ENCODE data around the gene IQSEC3.

IQSEC3 gene

GRCh38 chr12:197347-197746 lies 130.8 kb downstream of the IQSEC3 start:
- no peak for DNase-seq (ENCODE audit: low read depth in 2 of 2)

- no peak for DNase-seq (ENCODE audit: low read depth in 2 of 2)
These were observed 131.5 kb downstream of the IQSEC3 start for GRCh38 chr12:197911-198695.

- DNase-seq (ENCODE audit: low read depth in 2 of 2): no peak
These were observed 132.1 kb downstream of the IQSEC3 start for GRCh38 chr12:198705-199104.

GRCh38 chr12:201361-201760 lies 134.8 kb downstream of the IQSEC3 start:
- no peak for DNase-seq (ENCODE audit: low read depth in 2 of 2)

- DNase-seq (ENCODE audit: low read depth in 2 of 2): no peak
These were observed 135.6 kb downstream of the IQSEC3 start for GRCh38 chr12:202081-202731.

GRCh38 chr12:203074-203461 lies 136.5 kb downstream of the IQSEC3 start:
- DNase-seq (ENCODE audit: low read depth in 2 of 2): no peak

- DNase-seq (ENCODE audit: low read depth in 2 of 2): no peak
These were observed 137.1 kb downstream of the IQSEC3 start for GRCh38 chr12:203462-204260.

GRCh38 chr12:204261-204678 lies 137.7 kb downstream of the IQSEC3 start:
- DNase-seq (ENCODE audit: low read depth in 2 of 2): no peak

- no peak for DNase-seq (ENCODE audit: low read depth in 2 of 2)
These were observed 138.5 kb downstream of the IQSEC3 start for GRCh38 chr12:205026-205425.

GRCh38 chr12:206746-207440 lies 140.3 kb downstream of the IQSEC3 start:
- no peak for DNase-seq (ENCODE audit: low read depth in 2 of 2)

GRCh38 chr12:207804-208203 lies 141.2 kb downstream of the IQSEC3 start:
- no peak for DNase-seq (ENCODE audit: low read depth in 2 of 2)

GRCh38 chr12:208813-209212 lies 142.2 kb downstream of the IQSEC3 start:
- DNase-seq (ENCODE audit: low read depth in 2 of 2): no peak

GRCh38 chr12:209246-209645 lies 142.7 kb downstream of the IQSEC3 start:
- no peak for DNase-seq (ENCODE audit: low read depth in 2 of 2)

GRCh38 chr12:209851-210250 lies 143.3 kb downstream of the IQSEC3 start:
- DNase-seq (ENCODE audit: low read depth in 2 of 2): no peak

GRCh38 chr12:210277-211141 lies 143.9 kb downstream of the IQSEC3 start:
- DNase-seq (ENCODE audit: low read depth in 2 of 2): no peak

GRCh38 chr12:211142-211465 lies 144.5 kb downstream of the IQSEC3 start:
- DNase-seq (ENCODE audit: low read depth in 2 of 2): no peak

- no peak for DNase-seq (ENCODE audit: low read depth in 2 of 2)
These were observed 145.3 kb downstream of the IQSEC3 start for GRCh38 chr12:211639-212414.

GRCh38 chr12:212415-212714 lies 145.8 kb downstream of the IQSEC3 start:
- no peak for DNase-seq (ENCODE audit: low read depth in 2 of 2)

- no peak for DNase-seq (ENCODE audit: low read depth in 2 of 2)
These were observed 146.4 kb downstream of the IQSEC3 start for GRCh38 chr12:212715-213526.

GRCh38 chr12:213527-213932 lies 147.0 kb downstream of the IQSEC3 start:
- no peak for DNase-seq (ENCODE audit: low read depth in 2 of 2)

All from fibroblast of skin of left biceps (primary cell).